Thyroid gland (tissue), 4 donors: ENCODE measurements around the gene KAT6B. TPM values are rescaled to one million over a fixed set of nuclear protein-coding genes. Genes with fewer than 3 reads are reported as not detected.

Experiments
- DNase-seq, 2 donors: peaks; one replicate each; pipeline ENCODE4 v3.0.0-alpha.2; 2019
- H3K27ac ChIP-seq, 3 donors: fragments of 200-600 bp; sonication (generic); 1 replicate in 2 of 3; 2 replicates in 1 of 3; pipeline ENCODE4 v1.5.1; 2016 to 2019; ENCODE audit warnings: mild to moderate bottlenecking in 1 of 3, moderate library complexity in 1 of 3
- H3K27me3 ChIP-seq: fragments of 200-600 bp; sonication (generic); one replicate; pipeline ENCODE4 v1.5.1; 2019
- H3K36me3 ChIP-seq, 2 donors: fragments of 200-600 bp; sonication (generic); one replicate each; pipeline ENCODE4 v1.5.1; 2016 to 2019
- H3K4me1 ChIP-seq, 2 donors: fragments of 200-600 bp; sonication (generic); one replicate each; pipeline ENCODE4 v1.5.1; 2017 to 2019
- H3K4me3 ChIP-seq, 3 donors: fragments of 200-600 bp; sonication (generic); replicated peaks in 1 of 3; 1 replicate in 2 of 3; 2 replicates in 1 of 3; pipeline ENCODE4 v1.5.1; 2016; ENCODE audit warnings: mild to moderate bottlenecking in 1 of 3
- H3K9me3 ChIP-seq: fragments of 200-600 bp; sonication (generic); one replicate; pipeline ENCODE4 v1.5.1; 2017
- CTCF ChIP-seq, 6 experiments: fragments of 200-600 bp in 3 of 6; fragments of 450-650 bp in 3 of 6; sonication (generic) in 3 of 6; IDR thresholded peaks; one replicate each; pipeline ENCODE4 v1.5.1; 2016 to 2019; ENCODE audit warnings: antibody characterized with exemption in 6 of 6, mild to moderate bottlenecking in 2 of 6, inconsistent platforms in 1 of 6, moderate library complexity in 1 of 6
- POLR2A ChIP-seq, 2 donors: fragments of 450-650 bp; IDR thresholded peaks; one replicate each; pipeline ENCODE4 v1.6.1; 2017; ENCODE audit warnings: antibody characterized with exemption in 2 of 2, mild to moderate bottlenecking in 2 of 2, moderate library complexity in 1 of 2
- WGBS, 2 donors: methylation state at CpG; one replicate each; pipeline ENCODE4 v1.1.5; 2017; 5-methylcytosine and 5-hydroxymethylcytosine counted together
- intact Hi-C: fragments of 100-400 bp; cut with DNase I; formaldehyde crosslinking; loops from one replicate; pipeline ENCODE4 v1.15.1; 2023
- total RNA-seq, 4 donors: library from RNA; depleted of rRNA; stranded (reverse); fragments of >200 nt; gene quantifications; one replicate each; pipeline ENCODE4 v1.2.3, GENCODE V29; 2016

Gene KAT6B
- total RNA-seq, 4 donors from 2014 or later, result 56.5 to 115 (median 76.3) TPM

GRCh38 chr10:74855439-74855838 lies 29.0 kb downstream of the KAT6B start:
- no peak overlapping the region for H3K4me3 ChIP-seq
- intact Hi-C loops, result no loop called here
- H3K36me3 ChIP-seq, result no peaks in the 10 kb centered on the region
- H3K9me3 ChIP-seq, result no peaks in the 10 kb centered on the region
- peaks cover 22 to 39% of the 10 kb centered on the region in 2 donors for H3K4me1 ChIP-seq
- no peak overlapping the region for H3K27ac ChIP-seq
- no peaks in the 10 kb centered on the region for H3K27me3 ChIP-seq
- TF ChIP-seq POLR2A (IDR thresholded peaks at IDR 0.05) (no peak), CTCF (IDR thresholded peaks at IDR 0.05) (no peak)
- no peak for DNase-seq

- Histone ChIP-seq H3K4me3 (no peak overlapping the region), H3K27ac (no peak overlapping the region), H3K9me3 (no peaks in the 10 kb centered on the region), H3K36me3 (no peaks in the 10 kb centered on the region), H3K4me1 (peaks cover 17 to 32% of the 10 kb centered on the region in 2 donors), H3K27me3 (no peaks in the 10 kb centered on the region)
- no peak for TF ChIP-seq CTCF (IDR thresholded peaks at IDR 0.05)
- TF ChIP-seq POLR2A (IDR thresholded peaks at IDR 0.05), result no peak
- no peak for DNase-seq
- intact Hi-C loops, result no loop called here
- 97 to 99% methylated on average over 3 of the region's 3 CpGs for WGBS, 2 donors
Measured at GRCh38 chr10:74856940-74857339, 30.5 kb downstream of the KAT6B start.

GRCh38 chr10:74857586-74857985 lies 31.2 kb downstream of the KAT6B start:
- Histone ChIP-seq H3K36me3 (no peaks in the 10 kb centered on the region), H3K27me3 (no peaks in the 10 kb centered on the region), H3K4me3 (no peak overlapping the region), H3K4me1 (peaks cover 11 to 26% of the 10 kb centered on the region in 2 donors), H3K27ac (no peak overlapping the region), H3K9me3 (no peaks in the 10 kb centered on the region)
- WGBS, 2 donors, result 97 to 100% methylated on average over 1 of the region's 1 CpG
- no peak for DNase-seq
- intact Hi-C loops, result no loop called here
- TF ChIP-seq CTCF (IDR thresholded peaks at IDR 0.05), result no peak

GRCh38 chr10:74859546-74859945 lies 33.1 kb downstream of the KAT6B start:
- H3K4me1 ChIP-seq, result peaks cover 9% of the 10 kb centered on the region in 2 donors
- no peak for TF ChIP-seq POLR2A (IDR thresholded peaks at IDR 0.05)
- no peak for TF ChIP-seq CTCF (IDR thresholded peaks at IDR 0.05)
- H3K27me3 ChIP-seq, result no peaks in the 10 kb centered on the region
- no peaks in the 10 kb centered on the region for H3K36me3 ChIP-seq
- DNase-seq, result no peak
- intact Hi-C loops, result no loop called here
- H3K4me3 ChIP-seq, result no peak overlapping the region
- 92 to 94% methylated on average over 1 of the region's 1 CpG for WGBS, 2 donors
- no peak overlapping the region for H3K27ac ChIP-seq
- no peaks in the 10 kb centered on the region for H3K9me3 ChIP-seq

DNA sequence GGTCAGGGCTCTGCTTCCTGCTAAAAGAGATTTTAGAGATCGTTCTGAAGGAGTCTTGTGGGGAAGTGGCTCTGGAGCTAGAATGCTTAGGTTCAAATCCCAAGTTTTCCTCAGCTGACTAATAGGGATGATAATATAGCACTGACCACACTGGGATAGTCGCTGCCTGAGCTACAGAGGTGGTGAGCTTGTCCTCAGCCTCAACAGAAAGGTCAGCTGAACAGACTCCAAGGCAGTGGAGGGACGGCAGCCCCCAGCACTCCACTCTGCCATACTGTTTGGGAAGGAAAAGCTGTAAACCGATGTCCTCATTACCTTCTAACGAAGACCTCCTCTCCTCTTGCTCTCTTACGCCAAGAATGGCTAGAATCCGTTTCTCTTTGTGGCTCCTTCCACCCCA lies 36.2 kb downstream of the KAT6B start:
- intact Hi-C loops, result no loop called here
- WGBS, 2 donors, result 85 to 86% methylated on average over 7 of the region's 7 CpGs
- Histone ChIP-seq H3K27me3 (no peaks in the 10 kb centered on the region), H3K4me3 (no peak overlapping the region), H3K9me3 (no peaks in the 10 kb centered on the region), H3K36me3 (no peaks in the 10 kb centered on the region), H3K4me1 (peaks cover 0 to 8% of the 10 kb centered on the region in 2 donors), H3K27ac (no peak overlapping the region)
- no peak for TF ChIP-seq POLR2A (IDR thresholded peaks at IDR 0.05)
- no peak for TF ChIP-seq CTCF (IDR thresholded peaks at IDR 0.05)
- DNase-seq, result no peak
